Ovary (tissue), 3 donors: ENCODE measurements around the gene ZNF710.

Source experiments
- CTCF ChIP-seq, 3 donors: fragments of 450-650 bp in 2 of 3; fragments of 200-600 bp in 1 of 3; IDR thresholded peaks; one replicate each; pipeline versions ENCODE4 v1.5.1 to v1.8.0; 2016 to 2022; ENCODE audit warnings: antibody characterized with exemption in 3 of 3, mild to moderate bottlenecking in 1 of 3
- POLR2A ChIP-seq: fragments of 450-650 bp; IDR thresholded peaks from one replicate; pipeline ENCODE4 v1.6.1; 2017; ENCODE audit warnings: antibody characterized with exemption, mild to moderate bottlenecking, moderate library complexity
- donor health status: DM: no; HTN: no; CAD: no.

GRCh38 chr15:90029024-90029423, 27.9 kb downstream of the ZNF710 start:
- no peak for TF ChIP-seq POLR2A
- TF ChIP-seq CTCF (IDR thresholded peaks at IDR 0.05), result no peak
